Measurements from ENCODE around the gene DDX39B. TPM values are rescaled to one million over a fixed set of nuclear protein-coding genes. Genes with fewer than 3 reads are reported as not detected.
"Not testable (repeated sequence)": the region's sequence is repeated elsewhere in the genome, so short reads cannot be mapped to it uniquely, and the experiment has no call there.

The DDX39B gene
- total and polyA plus RNA-seq, 2 donors (not counting 3 experiments of a cell fraction or from before 2014, with no cell fraction given) = 453 to 766 TPM

DNA sequence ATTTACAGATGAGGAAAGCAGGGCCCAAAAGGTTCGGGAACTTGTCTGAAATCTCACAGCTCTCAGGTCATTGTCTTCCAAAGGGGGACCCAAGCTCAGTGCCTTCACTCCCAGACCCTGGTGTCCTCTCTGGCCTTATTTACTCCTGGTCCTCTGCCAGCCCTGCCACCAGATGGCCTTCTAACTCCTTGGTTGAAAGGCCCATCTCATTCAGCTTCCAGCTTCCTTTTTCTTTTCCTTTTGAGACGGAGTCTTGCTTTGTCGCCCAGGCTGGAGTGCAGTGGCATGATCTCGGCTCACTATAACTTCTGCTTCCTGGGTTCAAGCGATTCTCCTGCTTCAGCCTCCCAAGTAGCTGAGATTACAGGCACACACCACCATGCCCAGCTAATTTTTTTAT is 9.6 kb upstream of the DDX39B start:
- H3K27me3 ChIP-seq (ENCODE audit: control insufficient read depth in 2 of 2, insufficient read depth in 2 of 2, low read length in 2 of 2) = not testable (repeated sequence)
- intact Hi-C loops (cut with micrococcal nuclease) = loop anchor here (1.0 kb wide), 3 partner anchors 9 to 47 kb away; no protein-coding TSS in a partner anchor
- peak; percentile 83 for DNase-seq (ENCODE audit: low read depth, low spot score)

GRCh38 chr6:31548544-31548873 is 6.7 kb upstream of the DDX39B start:
- TF ChIP-seq POLR2AphosphoS5 (IDR thresholded peaks at IDR 0.05; ENCODE audit: insufficient read depth, low read depth, low read length) (no peak), FOS (IDR thresholded peaks at IDR 0.05; ENCODE audit: borderline replicate concordance, insufficient read depth, low read length) (no peak), MYC (IDR thresholded peaks at IDR 0.05; ENCODE audit: low read depth, low read length) (no peak), JUN (IDR thresholded peaks at IDR 0.05; ENCODE audit: borderline replicate concordance, insufficient read depth, insufficient read length, low read depth) (no peak), MAX (IDR thresholded peaks at IDR 0.05; ENCODE audit: insufficient read depth, insufficient read length) (no peak), GATA2 (IDR thresholded peaks at IDR 0.05; ENCODE audit: insufficient read depth, insufficient read length, low read depth, low read length) (no peak), POLR2A (IDR thresholded peaks at IDR 0.05; ENCODE audit: low read depth, low read length) (no peak), EZH2 (IDR thresholded peaks at IDR 0.05; ENCODE audit: borderline replicate concordance, low read depth, low read length, severe bottlenecking) (no peak)
- TF ChIP-seq, protein P1, sequence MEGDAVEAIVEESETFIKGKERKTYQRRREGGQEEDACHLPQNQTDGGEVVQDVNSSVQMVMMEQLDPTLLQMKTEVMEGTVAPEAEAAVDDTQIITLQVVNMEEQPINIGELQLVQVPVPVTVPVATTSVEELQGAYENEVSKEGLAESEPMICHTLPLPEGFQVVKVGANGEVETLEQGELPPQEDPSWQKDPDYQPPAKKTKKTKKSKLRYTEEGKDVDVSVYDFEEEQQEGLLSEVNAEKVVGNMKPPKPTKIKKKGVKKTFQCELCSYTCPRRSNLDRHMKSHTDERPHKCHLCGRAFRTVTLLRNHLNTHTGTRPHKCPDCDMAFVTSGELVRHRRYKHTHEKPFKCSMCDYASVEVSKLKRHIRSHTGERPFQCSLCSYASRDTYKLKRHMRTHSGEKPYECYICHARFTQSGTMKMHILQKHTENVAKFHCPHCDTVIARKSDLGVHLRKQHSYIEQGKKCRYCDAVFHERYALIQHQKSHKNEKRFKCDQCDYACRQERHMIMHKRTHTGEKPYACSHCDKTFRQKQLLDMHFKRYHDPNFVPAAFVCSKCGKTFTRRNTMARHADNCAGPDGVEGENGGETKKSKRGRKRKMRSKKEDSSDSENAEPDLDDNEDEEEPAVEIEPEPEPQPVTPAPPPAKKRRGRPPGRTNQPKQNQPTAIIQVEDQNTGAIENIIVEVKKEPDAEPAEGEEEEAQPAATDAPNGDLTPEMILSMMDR (IDR thresholded peaks at IDR 0.05; ENCODE audit: extremely low read depth in 1 of 2, insufficient read depth in 1 of 2, low read depth in 1 of 2, low read length in 2 of 2) = no peak
- CTCF ChIA-PET = interaction anchor here (0.7 to 31.0 kb wide), 5 partner anchors 11 to 112 kb away, joined by 3 to 1517 read pairs (median 5); partner anchors contain the start of genes C6orf47, LST1, LTB and NCR3
- FAIRE-seq (no peak), DNase-seq (ENCODE audit: low read depth, low spot score) (no peak)
- Histone ChIP-seq H2AFZ (ENCODE audit: low read depth, low read length) (no peak overlapping the region), H3K36me3 (ENCODE audit: control insufficient read depth in 2 of 2, extremely low read depth in 1 of 2, insufficient read depth in 2 of 2, low read length in 2 of 2) (no peaks in the 10 kb centered on the region), H3K9me1 (replicated peaks; ENCODE audit: control insufficient read depth, extremely low read depth, insufficient read depth, low read length) (no peaks in the 10 kb centered on the region), H3K9ac (replicated peaks; ENCODE audit: extremely low read depth, insufficient read depth, low read length) (no peak overlapping the region), H4K20me1 (replicated peaks; ENCODE audit: control insufficient read depth, extremely low read depth, insufficient read depth, low read length) (no peaks in the 10 kb centered on the region), H3K4me2 (ENCODE audit: insufficient read depth, low read length) (peak overlapping the region; percentile 87), H3K9me3 (replicated peaks; ENCODE audit: control insufficient read depth, insufficient read depth, low read length) (no peaks in the 10 kb centered on the region), H3K27ac (ENCODE audit: insufficient read depth, low read depth, low read length) (no peak overlapping the region), H3K27me3 (ENCODE audit: control insufficient read depth in 2 of 2, insufficient read depth in 2 of 2, low read length in 2 of 2) (no peaks in the 10 kb centered on the region), H3K4me3 (replicated peaks in 1 of 3; ENCODE audit: insufficient read depth in 1 of 3, low read depth in 1 of 3, low read length in 3 of 3) (no peak overlapping the region), H3K4me1 (ENCODE audit: control insufficient read depth, extremely low read depth, insufficient read depth, low read length) (peaks cover 14% of the 10 kb centered on the region), H3K79me2 (ENCODE audit: control insufficient read depth, insufficient read depth, low read length) (peaks cover 7% of the 10 kb centered on the region)
- POLR2A ChIA-PET = interaction anchor here (0.6 to 1.2 kb wide), 3 partner anchors 32 to 58 kb away, joined by 3 to 6 read pairs (median 3); no protein-coding TSS in a partner anchor
- dilution Hi-C loops (cut with MboI; ENCODE audit: extremely low pct_ligation_motif_present, low sequenced_read_pairs) (no loop called here), intact Hi-C loops (cut with micrococcal nuclease) (loop anchor here (5.0 to 10.0 kb wide), 3 partner anchors 146 to 224 kb away; partner anchors contain the start of genes CLIC1 and MICA)
- no TSS peak for BruUV-seq (replicated peaks)

More for the DNA sequence above, 9.6 kb upstream of the DDX39B start:
- TF ChIP-seq, protein P1 (IDR thresholded peaks at IDR 0.05; ENCODE audit: extremely low read depth in 1 of 2, insufficient read depth in 1 of 2, low read depth in 1 of 2, low read length in 2 of 2) = peak; percentile 70 to 74
- H3K36me3 ChIP-seq (ENCODE audit: control insufficient read depth in 2 of 2, extremely low read depth in 1 of 2, insufficient read depth in 2 of 2, low read length in 2 of 2); H3K79me2 ChIP-seq (ENCODE audit: control insufficient read depth, insufficient read depth, low read length); H3K4me3 ChIP-seq (replicated peaks in 1 of 3; ENCODE audit: insufficient read depth in 1 of 3, low read depth in 1 of 3, low read length in 3 of 3); H3K9me3 ChIP-seq (replicated peaks; ENCODE audit: control insufficient read depth, insufficient read depth, low read length); H4K20me1 ChIP-seq (replicated peaks; ENCODE audit: control insufficient read depth, extremely low read depth, insufficient read depth, low read length); H3K4me2 ChIP-seq (ENCODE audit: insufficient read depth, low read length); H3K9me1 ChIP-seq (replicated peaks; ENCODE audit: control insufficient read depth, extremely low read depth, insufficient read depth, low read length); BruUV-seq (replicated peaks); dilution Hi-C loops (cut with MboI; ENCODE audit: extremely low pct_ligation_motif_present, low sequenced_read_pairs); H3K9ac ChIP-seq (replicated peaks; ENCODE audit: extremely low read depth, insufficient read depth, low read length); H3K27ac ChIP-seq (ENCODE audit: insufficient read depth, low read depth, low read length); H2AFZ ChIP-seq (ENCODE audit: low read depth, low read length): not testable (repeated sequence)
- ChIA-PET CTCF (interaction anchor here (0.7 to 31.0 kb wide), 23 partner anchors 9 to 401 kb away, joined by 3 to 1517 read pairs (median 7); partner anchors contain the start of genes BAG6, DDX39B, LST1 and LTB), POLR2A (interaction anchor here (0.6 to 2.5 kb wide), 4 partner anchors 10 to 46 kb away, joined by 3 to 22 read pairs (median 4); partner anchors contain the start of gene DDX39B)
- FAIRE-seq = peak; percentile 84
- peaks cover 16% of the 10 kb centered on the region for H3K4me1 ChIP-seq (ENCODE audit: control insufficient read depth, extremely low read depth, insufficient read depth, low read length)

All from endothelial cell of umbilical vein (primary cell).